Measurements from ENCODE around the gene PLA2G10.
"Not testable (repeated sequence)": the region's sequence is repeated elsewhere in the genome, so short reads cannot be mapped to it uniquely, and the experiment has no call there.

Gene PLA2G10, protein sequence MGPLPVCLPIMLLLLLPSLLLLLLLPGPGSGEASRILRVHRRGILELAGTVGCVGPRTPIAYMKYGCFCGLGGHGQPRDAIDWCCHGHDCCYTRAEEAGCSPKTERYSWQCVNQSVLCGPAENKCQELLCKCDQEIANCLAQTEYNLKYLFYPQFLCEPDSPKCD

DNA sequence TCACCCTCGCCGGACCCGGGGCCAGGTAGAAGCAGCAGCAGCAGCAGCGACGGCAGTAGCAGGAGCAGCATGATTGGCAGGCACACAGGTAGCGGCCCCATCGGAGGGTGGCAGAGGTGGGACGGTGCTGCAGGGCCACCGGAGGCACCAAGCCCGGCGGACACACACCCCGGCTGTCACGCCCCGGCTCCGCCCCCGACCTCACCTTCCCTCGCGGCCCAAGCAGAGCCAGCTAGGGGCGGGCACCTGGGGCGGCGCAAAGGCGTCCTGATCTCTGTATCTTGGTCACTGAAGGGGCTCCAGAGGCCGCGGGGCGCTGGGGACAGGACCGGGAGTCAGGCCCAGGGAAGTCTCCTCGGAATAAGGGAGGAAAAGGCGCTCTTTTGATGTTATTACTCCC is at the start of gene PLA2G10:
TSS of gene PLA2G10 (minus strand) at position 180 of the 400 bp plus-strand sequence. CDS start at position 101, 79 bp downstream.
- DNase-seq, result not testable (repeated sequence)

DNA sequence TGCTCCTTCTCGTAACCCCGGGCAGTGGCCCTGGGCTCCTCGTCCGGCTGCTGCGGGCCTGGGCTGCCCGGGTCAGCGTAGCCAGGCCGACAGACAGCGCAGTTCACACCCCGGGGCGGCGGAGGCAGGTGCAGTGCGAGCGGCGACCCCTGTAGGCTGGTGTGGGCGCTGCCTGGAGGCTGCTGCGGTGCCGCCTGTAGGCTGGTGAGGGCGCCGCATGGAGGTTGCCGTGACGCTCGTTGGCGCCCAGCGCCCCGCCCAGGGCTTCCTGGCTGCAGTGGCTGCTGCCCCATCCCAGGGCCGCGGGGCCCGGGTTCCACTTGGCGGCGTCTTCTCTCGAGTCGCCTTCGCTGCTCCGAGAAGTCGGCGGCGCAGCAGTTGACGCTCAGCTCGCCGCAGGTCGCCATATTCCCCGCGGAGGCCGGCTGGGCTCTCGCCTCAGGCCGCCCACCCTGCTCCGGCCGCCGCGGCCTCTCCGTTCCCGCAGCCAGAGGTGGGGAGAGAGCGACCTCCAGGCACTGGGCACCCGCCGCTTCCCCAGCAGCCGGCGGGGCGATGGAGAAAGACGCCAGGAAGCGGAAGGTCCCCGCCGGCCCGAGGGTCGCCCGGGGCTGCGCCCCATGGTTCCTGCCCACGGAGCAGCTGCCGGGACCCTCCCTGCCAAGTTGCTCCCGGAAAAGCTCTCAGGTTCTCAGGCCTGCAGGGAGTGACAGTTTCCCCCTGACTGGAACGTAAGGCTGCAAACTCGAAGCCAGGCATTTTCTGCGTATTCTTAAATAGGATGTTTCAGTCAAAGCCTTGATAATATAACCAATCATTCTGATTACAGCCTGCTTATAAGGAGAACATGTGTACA is 48.4 kb upstream of the PLA2G10 start, which contains the start of gene NPIPA2:
TSS of gene NPIPA2 (plus strand) at position 261 of the 856 bp plus-strand sequence. CDS start 5,533 bp downstream, outside the sequence.
- DNase-seq, result not testable (repeated sequence)

DNA sequence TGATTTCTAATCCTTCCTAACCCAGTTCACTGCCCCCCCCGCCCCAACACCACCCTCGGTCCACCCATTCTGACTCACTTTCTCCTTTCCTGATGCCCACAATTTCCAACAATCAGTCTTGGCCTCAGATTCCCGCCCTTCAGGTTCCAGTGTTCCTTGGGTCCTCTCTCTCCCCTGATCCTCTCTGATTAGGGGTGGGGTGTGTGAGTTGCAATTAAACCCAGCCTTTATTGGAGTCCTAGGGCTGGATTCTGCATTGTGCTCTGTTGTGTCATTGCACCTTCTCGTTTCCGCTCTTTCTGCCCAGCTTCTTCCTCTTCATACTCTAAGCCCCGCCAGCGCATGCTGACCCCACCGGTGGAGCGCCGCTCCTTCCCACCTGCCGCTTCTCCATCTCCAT is 47.7 kb upstream of the PLA2G10 start:
- DNase-seq, result not testable (repeated sequence)

DNA sequence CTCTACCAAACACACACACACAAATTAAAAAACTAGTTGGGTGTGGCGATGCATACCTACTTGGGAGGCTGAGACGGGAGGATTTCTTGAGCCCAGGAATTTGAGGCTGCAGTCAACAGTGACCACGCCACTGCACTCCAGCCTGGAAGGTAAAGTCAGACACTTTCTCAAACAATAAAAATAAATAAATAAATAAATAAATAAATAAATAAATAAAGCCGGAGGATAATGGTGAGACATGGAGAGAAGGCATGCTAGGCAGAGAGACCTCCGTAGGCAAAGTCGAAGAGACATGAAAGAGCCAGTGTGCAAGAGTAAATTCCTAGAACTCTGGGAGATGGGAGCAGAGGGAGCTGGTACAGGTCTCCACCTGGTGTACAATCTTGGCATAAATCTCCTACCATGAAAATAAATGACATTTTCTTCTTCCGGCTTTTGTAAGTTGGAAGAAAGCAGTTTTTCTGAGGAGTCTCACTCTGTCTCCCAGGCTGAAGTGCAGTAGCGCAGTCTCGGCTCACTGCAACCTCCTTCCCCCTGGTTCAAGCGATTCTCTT is 46.8 kb upstream of the PLA2G10 start:
- not testable (repeated sequence) for DNase-seq

DNA sequence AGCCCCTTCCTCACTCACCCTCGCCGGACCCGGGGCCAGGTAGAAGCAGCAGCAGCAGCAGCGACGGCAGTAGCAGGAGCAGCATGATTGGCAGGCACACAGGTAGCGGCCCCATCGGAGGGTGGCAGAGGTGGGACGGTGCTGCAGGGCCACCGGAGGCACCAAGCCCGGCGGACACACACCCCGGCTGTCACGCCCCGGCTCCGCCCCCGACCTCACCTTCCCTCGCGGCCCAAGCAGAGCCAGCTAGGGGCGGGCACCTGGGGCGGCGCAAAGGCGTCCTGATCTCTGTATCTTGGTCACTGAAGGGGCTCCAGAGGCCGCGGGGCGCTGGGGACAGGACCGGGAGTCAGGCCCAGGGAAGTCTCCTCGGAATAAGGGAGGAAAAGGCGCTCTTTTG is 39.1 kb upstream of the PLA2G10 start:
- DNase-seq, result not testable (repeated sequence)

DNA sequence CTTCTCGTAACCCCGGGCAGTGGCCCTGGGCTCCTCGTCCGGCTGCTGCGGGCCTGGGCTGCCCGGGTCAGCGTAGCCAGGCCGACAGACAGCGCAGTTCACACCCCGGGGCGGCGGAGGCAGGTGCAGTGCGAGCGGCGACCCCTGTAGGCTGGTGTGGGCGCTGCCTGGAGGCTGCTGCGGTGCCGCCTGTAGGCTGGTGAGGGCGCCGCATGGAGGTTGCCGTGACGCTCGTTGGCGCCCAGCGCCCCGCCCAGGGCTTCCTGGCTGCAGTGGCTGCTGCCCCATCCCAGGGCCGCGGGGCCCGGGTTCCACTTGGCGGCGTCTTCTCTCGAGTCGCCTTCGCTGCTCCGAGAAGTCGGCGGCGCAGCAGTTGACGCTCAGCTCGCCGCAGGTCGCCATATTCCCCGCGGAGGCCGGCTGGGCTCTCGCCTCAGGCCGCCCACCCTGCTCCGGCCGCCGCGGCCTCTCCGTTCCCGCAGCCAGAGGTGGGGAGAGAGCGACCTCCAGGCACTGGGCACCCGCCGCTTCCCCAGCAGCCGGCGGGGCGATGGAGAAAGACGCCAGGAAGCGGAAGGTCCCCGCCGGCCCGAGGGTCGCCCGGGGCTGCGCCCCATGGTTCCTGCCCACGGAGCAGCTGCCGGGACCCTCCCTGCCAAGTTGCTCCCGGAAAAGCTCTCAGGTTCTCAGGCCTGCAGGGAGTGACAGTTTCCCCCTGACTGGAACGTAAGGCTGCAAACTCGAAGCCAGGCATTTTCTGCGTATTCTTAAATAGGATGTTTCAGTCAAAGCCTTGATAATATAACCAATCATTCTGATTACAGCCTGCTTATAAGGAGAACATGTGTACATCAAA is 9.3 kb upstream of the PLA2G10 start, which contains the start of gene NPIPA3:
TSS of gene NPIPA3 (plus strand) at position 256 of the 856 bp plus-strand sequence. CDS start 5,533 bp downstream, outside the sequence.
- not testable (repeated sequence) for DNase-seq

DNA sequence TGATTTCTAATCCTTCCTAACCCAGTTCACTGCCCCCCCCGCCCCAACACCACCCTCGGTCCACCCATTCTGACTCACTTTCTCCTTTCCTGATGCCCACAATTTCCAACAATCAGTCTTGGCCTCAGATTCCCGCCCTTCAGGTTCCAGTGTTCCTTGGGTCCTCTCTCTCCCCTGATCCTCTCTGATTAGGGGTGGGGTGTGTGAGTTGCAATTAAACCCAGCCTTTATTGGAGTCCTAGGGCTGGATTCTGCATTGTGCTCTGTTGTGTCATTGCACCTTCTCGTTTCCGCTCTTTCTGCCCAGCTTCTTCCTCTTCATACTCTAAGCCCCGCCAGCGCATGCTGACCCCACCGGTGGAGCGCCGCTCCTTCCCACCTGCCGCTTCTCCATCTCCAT is 8.6 kb upstream of the PLA2G10 start:
- DNase-seq, result not testable (repeated sequence)

DNA sequence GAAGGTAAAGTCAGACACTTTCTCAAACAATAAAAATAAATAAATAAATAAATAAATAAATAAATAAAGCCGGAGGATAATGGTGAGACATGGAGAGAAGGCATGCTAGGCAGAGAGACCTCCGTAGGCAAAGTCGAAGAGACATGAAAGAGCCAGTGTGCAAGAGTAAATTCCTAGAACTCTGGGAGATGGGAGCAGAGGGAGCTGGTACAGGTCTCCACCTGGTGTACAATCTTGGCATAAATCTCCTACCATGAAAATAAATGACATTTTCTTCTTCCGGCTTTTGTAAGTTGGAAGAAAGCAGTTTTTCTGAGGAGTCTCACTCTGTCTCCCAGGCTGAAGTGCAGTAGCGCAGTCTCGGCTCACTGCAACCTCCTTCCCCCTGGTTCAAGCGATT is 7.8 kb upstream of the PLA2G10 start:
- not testable (repeated sequence) for DNase-seq

DNA sequence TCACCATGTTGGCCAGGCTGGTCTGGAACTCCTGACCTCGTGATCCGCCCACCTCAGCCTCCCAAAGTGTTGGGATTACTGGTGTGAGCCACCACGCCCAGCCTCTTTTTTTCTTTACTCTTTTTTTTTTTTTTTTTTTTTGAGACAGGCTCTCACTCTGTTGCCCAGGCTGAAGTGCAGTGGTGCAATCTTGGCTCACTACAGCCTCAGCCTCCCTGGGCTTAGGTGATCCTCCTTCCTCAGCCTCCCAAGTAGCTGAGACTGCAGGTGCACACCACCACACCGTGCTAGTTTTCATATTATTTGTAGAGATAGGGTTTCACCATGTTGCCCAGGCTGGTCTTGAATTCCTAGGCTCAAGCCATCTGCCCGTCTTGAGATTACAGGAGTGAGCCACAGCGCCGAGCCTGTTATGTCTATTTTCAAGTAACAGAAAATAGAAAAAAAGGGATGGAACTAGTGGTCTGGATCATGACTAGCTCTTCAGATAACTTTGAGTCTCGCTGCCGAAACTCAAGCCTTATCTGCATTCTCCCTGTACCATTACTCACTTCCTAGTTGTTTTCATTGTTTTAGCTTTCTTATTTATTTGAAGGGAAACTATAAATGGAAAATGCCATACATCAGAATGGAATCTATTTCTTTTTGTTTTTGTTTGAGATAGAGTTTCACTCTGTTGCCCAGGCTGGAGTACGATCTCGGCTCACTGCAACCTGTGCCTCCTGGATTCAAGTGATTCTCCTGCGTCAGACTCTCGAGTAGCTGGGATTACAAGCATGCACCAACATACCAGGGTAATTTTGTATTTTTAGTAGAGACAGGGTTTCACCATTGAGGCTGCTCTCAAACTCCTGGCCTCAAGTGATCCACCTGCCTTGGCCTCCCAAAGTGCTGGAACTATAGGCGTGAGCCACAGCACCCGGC is 8.0 kb downstream of the PLA2G10 start:
- DNase-seq, result not testable (repeated sequence)

DNA sequence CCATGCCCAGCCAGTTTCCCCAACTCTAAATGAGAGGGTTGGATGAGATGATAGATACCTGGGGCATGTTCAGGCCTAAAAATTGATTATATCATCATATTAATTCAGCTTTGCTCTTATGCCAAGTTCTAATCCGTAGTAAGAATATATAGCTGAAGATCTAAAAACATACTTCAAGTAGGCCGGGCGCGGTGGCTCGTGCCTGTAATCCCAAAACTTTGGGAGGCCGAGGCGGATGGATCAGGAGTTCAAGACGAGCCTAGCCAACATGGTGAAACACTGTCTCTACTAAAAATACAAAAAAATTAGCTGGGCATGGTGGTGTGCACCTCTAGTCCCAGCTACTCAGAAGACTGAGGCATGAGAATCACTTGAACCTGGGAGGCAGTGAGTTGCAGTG is 12.0 kb downstream of the PLA2G10 start:
- DNase-seq, result no peak

DNA sequence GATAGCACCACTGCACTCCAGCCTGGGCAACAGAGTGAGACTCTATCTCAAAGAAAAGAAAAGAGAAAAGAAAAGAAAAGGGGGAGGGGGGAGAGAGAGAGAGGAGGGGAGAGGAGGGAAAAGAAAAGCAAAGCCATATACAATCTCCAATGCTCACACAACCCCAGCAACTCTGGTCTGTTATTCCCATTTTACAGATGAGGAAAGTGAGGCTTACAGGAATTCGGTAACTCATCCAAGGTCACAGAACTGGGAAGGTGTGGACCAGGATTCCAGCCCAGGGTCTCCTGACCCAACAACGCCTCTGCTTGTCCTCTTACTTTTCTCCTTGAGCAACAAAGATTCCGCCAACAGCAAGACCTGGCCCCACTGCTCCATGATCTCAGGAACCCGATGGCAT is 13.0 kb downstream of the PLA2G10 start:
- DNase-seq, result no peak

DNA sequence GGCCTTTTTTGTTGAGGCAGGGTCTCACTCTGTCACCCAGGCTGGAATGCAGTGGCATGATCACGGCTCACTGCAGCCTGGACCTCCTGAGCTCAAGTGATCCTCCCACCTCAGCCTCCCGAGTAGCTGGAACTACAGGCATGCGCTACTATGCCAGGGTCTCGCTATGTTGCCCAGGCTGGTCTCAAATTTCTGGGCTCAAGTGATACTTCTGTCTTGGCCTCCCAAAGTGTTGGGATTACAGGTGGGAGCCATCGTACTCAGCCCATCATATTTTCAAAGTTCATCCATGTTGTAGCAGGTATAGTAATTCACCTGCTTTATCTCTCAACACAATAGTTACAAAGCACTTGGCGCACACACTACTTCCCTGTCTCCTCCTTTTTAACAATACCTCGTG is 13.7 kb downstream of the PLA2G10 start:
- not testable (repeated sequence) for DNase-seq

DNA sequence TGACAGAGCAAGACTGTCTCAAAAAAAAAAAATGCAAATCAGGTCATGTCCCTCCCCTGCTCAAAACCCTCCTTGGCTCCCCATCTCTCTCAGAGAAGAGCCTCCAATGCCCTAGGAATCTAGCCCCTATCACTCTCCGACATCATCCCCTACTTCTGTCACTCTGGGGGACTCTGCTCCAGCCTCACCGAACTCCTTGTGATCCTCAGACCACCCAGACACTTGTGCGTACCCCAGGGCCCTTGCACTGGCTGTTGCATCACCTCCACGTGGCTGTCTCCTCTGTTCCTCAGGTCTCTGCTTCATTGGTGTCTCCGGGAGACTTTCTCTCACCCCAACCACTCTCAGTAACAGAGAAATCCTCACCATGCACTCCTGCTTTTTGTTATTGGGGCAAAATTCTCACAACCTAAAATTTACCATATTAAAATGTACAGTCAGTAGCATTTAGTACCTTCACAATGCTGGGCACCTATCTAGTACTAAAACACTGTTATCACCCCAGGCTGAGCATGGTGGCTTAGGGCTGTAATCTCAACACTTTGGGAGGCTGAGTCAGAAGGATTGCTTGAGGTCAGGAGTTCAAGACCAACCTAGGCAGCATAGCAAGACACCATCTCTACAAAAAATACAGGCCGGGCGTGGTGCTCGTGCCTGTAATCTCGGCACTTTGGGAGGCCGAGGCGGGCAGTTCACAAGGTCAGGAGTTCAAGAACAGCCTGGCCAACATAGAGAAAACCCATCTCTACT is 15.2 kb downstream of the PLA2G10 start:
- no peak for DNase-seq

DNA sequence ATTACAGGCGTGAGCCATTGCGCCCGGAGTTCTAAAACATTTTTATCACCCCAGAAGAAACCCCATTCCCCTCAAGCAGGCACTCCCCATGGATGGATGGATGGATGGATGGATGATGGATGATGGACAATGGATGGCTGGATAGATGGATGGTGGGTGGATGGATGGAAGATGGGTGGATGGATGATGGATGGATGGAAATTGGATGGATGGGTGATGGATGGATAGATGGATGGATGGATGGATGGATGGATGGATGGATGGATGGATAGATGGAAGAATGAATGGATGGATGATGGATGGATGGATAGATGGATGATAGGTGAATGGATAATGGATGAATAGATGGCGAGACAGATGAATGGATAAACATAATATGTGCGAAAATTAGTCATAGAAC is 16.5 kb downstream of the PLA2G10 start:
- no peak for DNase-seq

DNA sequence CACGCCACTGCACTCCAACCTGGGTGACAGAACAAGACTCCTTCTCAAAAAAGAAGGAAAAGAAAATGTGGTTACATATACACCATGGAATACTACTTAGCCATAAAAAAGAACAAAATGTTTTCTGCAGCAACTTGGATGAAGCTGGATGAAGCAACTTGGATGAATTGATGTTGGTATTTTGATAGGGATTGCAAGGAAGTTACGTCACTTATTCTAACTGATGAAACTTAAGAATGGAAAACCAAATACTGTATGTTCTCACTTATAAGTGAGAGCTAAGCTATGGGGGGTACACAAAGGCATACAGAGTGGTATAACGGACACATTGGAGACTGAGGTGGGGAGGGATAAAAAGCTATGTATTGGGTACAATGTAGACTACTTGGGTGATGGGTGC is 17.5 kb downstream of the PLA2G10 start:
- no peak for DNase-seq

DNA sequence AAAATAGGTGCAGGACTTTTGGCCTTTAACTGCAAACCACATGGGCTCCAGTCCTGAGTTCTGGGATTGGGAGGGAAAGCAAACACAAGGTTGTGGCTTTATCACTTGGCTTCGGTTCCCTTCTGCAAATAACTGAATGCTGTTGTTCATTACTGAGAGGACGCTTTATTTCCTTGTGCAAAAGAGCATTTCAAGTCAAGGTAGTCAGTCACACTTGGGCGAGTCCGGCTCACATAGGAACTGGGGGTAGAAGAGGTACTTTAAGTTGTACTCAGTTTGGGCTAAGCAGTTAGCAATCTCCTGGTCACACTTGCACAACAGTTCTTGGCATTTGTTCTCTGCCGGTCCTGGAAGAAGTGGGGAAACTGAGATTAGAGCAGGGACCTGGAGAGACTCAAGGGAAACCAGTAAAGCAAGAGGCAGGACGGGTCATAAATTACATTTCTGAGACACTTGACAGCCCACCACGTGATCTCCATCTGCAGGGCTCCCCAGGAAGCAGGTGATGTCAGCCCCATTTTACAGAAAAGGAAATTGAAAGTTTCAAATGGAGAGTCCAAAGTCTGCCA is 21.6 kb downstream of the PLA2G10 start:
- DNase-seq, result no peak

DNA sequence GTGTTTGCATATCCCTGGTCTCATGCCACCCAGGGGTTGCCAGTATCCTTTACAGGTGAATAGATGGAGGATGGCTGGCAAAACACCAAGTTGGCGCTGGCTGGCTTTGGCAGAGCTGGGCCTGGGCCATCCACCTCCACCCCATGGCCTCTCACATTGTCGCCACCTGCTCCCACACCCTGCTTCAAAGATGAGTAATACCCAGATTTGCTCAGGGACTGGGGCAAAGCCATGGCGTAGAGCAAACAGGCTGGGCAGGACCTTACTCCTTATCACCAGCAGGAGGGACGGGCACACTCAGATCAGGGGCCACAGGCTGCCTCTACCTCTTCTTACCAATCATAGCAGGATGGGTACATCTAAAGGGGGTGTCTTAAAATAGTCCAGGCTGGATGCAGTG is 24.3 kb downstream of the PLA2G10 start:
- DNase-seq, result no peak

DNA sequence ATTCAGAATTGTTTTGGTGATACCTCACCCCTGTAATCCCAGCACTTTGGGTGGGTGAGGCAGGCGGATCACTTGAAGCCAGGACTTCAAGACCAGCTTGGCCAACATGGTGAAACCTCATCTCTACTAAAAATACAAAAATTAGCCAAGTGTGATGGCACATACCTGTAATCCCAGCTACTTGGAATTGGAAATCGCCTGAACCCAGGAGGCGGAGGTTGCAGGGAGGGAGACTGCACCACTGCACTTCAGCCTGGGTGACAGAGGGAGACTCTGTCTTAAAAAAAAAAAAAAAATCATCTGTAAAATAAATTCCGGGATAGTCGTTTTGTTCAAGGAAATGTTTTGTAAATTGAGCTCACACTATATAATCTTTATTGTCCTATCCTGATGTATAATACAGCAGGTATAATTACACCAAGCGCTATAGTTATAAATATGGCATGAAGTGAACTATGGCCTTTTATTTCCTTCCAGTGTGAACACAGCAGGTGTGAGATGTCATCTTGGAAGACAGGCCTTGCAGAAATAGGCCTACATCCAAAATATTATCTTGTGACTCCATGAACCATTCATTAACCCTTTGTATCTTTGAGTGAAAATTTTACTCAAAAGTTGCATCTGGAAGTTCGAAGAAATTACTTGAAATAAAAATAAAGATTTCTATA is 25.4 kb downstream of the PLA2G10 start:
- DNase-seq, result no peak

DNA sequence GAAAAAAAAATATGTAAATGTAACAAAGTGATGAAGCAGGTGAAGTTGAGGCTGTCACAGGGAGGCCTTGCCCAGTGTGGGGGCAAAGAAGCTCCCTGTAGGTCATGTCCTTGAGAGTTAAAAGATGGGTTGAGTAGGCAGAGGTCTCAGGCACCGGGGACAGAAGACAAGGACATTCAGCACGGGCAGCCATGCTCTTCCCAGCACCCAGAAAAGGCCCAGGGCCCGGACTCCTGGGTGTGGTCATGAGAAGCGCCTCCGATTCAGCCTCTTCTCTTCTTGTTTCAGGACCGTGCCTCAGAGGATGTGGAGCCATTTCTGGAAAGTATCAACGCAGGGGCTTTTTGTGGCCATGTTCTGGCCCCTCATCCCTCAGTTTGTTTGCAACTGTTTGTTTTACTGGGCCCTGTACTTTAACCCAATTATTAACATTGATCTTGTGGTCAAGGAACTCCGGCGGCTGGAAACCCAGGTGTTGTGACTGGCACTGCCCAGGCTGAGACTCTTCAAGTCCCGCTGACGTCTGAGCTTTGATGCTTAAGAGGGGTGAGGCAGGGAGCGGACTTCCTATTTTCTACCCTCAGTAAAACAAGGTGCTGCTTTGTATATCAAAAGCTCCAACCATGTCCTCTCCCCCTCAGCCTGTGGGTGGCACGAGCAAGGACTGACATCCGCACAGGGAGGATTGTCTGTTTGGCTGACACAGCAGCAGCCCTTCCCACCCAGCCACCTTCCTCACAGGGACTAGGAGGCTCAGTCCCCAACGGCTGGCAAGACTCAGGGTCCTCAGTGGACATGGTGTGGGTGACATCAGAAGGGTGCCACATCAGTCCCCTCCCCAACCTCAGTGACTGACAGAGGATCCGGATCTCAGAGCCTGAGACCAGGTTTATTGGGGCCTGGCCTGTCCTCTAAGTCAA is 26.5 kb downstream of the PLA2G10 start:
- no peak for DNase-seq

Measured in activated CD4-positive, alpha-beta T cell treated with anti-CD3 and anti-CD28 coated beads, Interleukin-2, amount 50 U/mL, for 1 hour (primary cell).